HG03139 (cell line): ENCODE data around the gene PM20D1.
"Not testable (repeated sequence)": the region's sequence is repeated elsewhere in the genome, so short reads cannot be mapped to it uniquely, and the experiment has no call there.

Experiments used
- ATAC-seq: cut with Tn5 transposase; IDR thresholded peaks from one replicate; pipeline ENCODE4 v1.9.1; 2021; ENCODE audit not compliant: unreplicated experiment

The PM20D1 gene, protein sequence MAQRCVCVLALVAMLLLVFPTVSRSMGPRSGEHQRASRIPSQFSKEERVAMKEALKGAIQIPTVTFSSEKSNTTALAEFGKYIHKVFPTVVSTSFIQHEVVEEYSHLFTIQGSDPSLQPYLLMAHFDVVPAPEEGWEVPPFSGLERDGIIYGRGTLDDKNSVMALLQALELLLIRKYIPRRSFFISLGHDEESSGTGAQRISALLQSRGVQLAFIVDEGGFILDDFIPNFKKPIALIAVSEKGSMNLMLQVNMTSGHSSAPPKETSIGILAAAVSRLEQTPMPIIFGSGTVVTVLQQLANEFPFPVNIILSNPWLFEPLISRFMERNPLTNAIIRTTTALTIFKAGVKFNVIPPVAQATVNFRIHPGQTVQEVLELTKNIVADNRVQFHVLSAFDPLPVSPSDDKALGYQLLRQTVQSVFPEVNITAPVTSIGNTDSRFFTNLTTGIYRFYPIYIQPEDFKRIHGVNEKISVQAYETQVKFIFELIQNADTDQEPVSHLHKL

GRCh38 chr1:205849619-205850355, at the start of gene PM20D1:
TSS of gene PM20D1 (minus strand) at chr1:205850132. CDS start at chr1:205850072, 60 bp downstream.
- ATAC-seq = peak; percentile 91

- no peak for ATAC-seq
Measured at GRCh38 chr1:205896351-205896750, 46.4 kb upstream of the PM20D1 start.

DNA sequence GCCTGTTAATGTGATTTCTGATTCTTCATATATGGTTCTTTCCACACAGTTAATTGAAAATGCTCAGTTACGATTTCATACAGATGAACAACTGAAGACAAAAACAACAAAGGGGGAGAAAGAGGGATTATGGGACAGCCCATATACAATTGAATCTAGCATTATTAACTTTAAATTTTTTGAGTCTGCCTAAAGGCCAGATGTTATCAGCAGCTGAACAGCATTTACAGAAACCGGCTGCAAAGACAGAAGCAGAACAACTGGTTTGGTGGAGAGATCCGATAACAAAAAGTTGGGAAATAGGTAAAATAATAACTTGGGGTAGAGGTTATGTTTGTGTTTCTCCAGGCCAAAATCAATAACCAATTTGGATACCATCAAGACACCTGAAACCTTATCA, 44.2 kb upstream of the PM20D1 start:
- not testable (repeated sequence) for ATAC-seq

DNA sequence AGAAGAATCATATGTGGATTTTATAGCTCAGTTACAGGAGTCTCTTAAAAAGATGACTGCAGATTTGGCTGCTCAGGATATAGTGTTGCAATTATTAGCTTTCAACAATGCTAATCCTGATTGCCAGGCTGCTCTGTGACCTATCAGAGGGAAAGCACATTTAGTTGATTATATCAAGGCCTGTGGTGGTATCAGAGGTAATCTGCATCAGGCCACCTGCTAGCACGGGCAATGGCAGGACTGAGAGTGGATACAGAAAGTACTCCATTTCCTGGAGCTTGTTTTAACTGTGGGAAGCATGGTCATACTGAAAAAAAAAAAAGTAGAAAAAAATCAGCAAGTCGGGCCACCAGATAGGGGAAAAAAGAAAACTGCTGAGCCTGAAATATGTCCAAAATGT, 42.2 kb upstream of the PM20D1 start:
- ATAC-seq = not testable (repeated sequence)

GRCh38 chr1:205891481-205891880, 41.5 kb upstream of the PM20D1 start:
- ATAC-seq = not testable (repeated sequence)

DNA sequence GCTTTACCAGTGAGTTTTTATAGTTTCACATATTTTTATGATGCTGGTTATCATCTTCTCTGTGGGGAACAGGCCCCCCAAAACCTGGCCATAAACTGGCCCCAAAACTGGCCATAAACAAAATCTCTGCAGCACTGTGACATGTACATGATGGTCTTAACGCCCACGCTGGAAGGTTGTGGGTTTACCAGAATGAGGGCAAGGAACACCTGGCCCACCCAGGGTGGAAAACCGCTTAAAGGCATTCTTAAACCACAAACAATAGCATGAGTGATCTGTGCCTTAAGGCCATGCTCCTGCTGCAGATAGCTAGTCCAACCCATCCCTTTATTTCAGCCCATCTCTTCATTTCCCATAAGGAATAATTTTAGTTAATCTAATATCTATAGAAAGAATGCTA, 40.7 kb upstream of the PM20D1 start:
- ATAC-seq = not testable (repeated sequence)

DNA sequence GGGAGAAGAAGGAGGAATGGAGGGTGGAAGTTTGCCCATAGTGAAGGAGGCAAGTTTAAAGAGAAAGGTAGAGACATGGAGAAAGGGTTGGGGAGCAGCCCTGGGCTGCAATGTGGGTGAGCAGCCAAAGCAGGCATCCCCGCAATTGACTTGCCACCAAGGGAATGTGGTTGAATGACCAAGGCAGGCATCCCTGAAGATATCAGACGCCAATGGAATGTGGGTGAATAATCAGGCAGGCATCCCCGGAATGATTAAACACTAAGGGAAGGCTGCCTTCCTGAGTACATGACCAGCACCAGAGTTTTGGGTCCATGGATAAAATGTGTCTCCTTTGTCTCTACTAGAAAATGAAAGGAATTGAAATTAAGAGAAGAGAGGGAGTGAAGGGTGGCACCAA, 39.8 kb upstream of the PM20D1 start:
- not testable (repeated sequence) for ATAC-seq

DNA sequence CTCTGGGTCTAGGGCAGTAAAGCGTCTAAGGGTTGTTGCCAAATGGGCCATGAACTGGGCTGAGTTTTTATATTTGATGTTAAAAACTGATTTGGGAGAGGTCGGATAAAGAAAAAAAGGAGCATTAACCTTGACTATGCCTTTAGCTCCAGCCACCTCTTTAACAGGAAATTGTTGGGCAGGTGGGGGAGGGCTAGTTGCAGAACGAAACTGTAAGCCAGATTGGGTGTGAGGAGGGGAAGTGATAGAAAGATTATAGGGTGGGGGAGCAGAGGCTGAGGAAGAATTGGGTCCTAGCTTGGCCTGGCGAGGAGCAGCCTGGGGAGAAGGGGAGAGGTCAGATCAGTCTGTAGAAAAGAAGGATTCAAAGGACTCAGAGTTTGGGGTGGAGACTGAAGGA, 39.1 kb upstream of the PM20D1 start:
- ATAC-seq = not testable (repeated sequence)

DNA sequence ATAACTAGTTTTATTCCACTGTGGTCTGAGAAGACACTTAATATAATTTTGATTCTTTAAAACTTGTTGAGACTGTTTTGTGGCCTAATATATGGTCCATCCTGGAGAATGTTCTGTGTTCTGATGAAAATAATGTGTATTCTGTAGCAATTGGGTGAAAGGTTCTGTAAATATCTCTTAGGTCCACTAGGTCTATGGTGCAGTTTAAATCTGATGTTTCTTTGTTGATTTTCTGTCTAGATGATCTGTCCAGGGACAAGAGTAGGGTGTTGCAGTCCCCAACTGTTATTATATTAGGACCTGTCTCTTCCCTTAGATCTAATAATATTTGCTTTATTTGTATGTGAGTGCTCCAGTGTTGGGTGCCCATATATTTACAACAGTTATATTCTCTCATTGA, 33.9 kb upstream of the PM20D1 start:
- ATAC-seq = no peak

DNA sequence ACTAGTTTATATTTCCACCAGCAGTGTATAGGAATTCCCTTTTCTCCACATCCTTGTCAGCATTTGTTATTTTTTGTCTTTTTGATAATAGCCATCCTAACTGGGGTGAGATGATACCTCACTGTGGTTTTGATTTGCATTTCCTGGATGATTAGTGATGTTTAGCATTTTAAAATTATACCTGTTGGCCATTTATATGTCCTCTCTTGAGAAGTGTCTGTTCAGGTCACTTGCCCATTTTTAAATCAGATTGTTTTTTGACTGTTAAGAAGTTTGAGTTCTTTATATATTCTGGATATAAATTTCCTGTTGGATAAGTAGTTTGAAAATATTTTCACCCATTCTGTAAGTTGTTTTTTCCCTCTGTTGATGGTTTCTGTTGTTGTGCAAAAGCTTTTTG, 31.0 kb upstream of the PM20D1 start:
- no peak for ATAC-seq

DNA sequence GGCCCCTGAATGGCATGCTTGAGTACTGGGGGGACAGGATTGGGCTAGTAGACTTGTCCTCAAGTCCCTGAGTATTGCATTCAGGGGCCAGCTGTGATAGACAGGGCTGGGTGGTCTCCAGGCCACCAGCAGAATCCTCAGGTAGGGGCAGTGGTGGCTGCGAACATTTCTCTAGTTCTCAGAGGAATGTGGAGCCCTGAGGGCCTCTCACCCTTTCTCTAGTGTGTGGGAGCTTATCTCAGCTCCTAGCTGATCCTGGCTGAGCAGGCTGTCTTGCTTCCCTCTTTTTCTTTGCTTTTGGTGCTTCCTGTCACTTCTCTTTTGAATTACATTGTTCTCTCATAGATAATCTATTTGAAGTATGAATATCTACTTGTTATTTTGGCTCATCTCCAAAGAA, 30.0 kb upstream of the PM20D1 start:
- ATAC-seq = no peak

DNA sequence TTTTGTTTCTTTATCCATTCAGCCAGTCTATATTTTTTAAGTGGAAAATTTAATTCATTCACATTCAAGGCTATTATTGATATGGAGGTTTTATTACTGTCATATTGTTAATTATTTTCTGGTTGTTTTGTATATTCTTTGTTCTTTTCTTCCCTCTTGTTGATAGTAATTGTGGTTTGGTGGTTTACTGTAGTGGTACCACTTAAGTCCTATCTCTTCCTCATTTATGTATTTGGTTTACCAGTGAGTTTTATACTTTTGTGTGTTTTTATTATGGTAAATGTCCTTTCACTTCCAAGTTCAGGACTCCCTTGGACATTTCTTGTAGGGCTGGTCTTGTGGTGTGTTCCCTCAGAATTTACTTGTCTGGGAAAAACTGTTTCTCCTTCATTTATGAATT, 28.1 kb upstream of the PM20D1 start:
- ATAC-seq = no peak

DNA sequence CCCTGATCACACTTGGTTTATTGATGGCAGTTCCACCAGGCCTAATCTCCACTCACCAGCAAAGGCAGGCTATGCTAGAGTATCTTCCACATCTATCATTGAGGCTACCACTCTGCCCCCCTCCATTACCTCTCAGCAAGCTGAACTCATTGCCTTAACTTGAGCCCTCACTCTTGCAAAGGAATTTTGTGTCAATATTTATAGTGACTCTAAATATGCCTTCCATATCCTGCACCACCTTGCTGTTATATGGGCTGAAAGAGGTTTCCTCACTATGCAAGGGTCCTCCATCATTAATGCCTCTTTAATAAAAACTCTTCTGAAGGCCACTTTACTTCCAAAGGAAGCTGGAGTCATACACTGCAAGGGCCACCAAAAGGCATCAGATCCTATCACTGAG, 23.2 kb upstream of the PM20D1 start:
- not testable (repeated sequence) for ATAC-seq

GRCh38 chr1:205870236-205870635, 20.3 kb upstream of the PM20D1 start:
- no peak for ATAC-seq

DNA sequence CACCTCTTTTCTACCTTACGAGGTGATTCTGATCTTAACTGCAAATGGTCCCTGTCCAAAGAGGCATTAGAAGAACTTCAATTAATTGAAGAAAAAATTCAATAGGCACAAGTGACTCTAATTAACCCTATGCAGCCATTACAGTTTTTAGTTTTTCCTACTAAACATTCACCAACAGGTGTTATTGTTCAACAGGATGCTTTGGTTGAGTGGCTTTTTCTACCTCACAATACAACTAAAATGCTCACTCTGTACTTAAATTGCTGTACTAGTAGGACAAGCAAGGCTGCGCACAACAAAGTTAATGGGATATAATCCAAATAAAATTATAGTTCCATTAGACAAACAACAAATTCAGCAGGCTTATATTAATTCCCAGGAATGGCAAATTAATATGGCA, 11.6 kb upstream of the PM20D1 start:
- ATAC-seq = no peak

DNA sequence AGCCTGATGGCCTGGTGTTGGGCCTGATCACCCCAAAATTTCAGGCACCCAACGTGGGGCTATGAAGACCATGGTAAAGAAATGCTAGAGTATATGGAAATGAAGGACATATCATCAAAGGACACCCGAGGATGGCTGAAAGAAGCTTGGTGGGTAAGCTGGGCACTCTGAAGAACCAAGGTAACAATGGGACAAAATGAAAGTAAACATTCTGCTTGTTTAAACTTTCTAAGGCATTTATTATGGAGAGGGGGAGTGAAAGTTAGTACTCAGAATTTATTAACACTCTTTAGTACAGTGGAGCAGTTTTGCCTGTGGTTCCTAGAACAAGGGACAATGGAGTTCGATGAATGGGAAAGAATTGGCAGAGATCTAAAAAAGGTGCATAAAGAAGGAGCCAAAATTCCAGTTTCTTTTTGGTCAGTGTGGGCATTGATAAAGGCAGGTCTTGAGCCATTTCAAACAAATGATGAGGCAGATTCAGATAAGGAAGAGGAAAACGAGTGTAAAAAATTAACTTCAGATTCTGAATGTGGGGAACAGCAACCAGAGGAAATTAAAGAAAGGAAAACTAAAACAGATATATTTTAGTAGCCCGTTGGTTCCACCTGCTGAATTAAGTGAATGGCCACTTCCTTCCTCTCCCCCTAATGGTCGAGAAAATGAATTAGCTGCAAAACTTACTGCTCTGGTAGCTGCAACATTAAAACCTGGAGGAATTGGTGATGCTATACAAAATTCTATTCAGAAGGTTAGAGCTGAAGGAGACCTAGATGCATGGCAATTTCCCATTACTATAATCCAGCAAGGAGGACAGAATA, 8.4 kb upstream of the PM20D1 start:
- no peak for ATAC-seq

DNA sequence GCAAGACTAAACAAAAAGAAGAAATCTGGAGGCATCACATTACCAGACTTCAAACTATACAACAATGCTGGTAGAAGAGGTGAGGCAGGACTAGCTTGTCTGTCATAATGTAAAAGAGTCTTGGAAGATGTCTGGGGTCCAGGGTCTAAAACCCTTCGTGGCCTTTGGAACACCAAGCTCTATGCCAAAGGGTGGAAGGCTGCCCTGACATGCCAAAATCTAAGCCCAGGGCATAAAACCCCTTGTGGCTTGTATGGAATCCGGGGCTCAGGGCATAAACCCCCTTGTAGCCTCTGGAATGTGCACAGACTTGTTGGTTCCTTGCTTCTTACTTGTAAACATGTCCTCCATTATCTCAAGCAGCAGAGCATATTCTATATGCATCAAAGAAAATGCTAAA, 7.6 kb upstream of the PM20D1 start:
- not testable (repeated sequence) for ATAC-seq

- no peak for ATAC-seq
Measured at GRCh38 chr1:205856433-205856832, 6.5 kb upstream of the PM20D1 start.

DNA sequence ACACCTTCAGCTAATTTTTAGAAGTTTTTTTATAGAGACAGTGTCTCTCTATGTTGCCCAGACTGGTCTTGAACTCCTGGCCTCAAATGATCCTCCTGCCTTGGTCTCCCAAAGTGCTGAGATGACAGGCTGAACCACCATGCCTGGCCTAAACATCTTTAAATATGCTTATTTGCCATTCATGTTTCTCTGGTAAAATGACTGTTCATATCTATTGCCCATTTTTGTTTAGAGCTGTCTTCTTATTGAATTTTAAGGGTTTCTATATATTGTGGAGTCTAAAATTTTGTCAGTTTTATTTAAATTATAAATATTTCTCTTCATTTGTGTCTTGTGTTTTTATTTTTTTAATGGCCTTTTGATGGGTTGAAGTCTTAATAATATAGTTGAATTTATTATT, 3.0 kb upstream of the PM20D1 start:
- no peak for ATAC-seq

GRCh38 chr1:205851993-205852392, 2.1 kb upstream of the PM20D1 start:
- ATAC-seq = no peak
